HepG2 (cell line): Measurements from ENCODE around the gene CASZ1. TPM values are rescaled to one million over a fixed set of nuclear protein-coding genes. Genes with fewer than 3 reads are reported as not detected.

Experiments used
- ATAC-seq: fragments of 200-7000 bp; cut with Tn5 transposase; 3 replicates; pipeline ENCODE4 v1.9.1; 2020; ENCODE audit warnings: mild to moderate bottlenecking, moderate library complexity
- BruUV-seq: library from RNA; stranded (reverse); fragments of 400-500 nt; replicated peaks from 2 replicates; lab custom pipeline; 2021; lab: Mats Ljungman, UMichigan
- CTCF ChIA-PET: fragments of 300-600 bp; formaldehyde crosslinking; extraction: SDS; loops from one replicate; lab custom pipeline; 2021; ENCODE audit warnings: low total read pairs, inconsistent platforms, low intra/inter-chr PET ratio; lab: Yijun Ruan, JAX
- POLR2A ChIA-PET: fragments of 350-600 bp; sonication (Branson Sonifier 250); formaldehyde crosslinking; loops from one replicate; lab custom pipeline; 2020; ENCODE audit warnings: antibody characterized with exemption, inconsistent platforms; lab: Yijun Ruan, JAX
- DNase-seq: peaks from one replicate; pipeline ENCODE4 v3.0.0-alpha.2; 2015; ENCODE audit warnings: low spot score
- FAIRE-seq: peaks from 3 replicates; lab custom pipeline; 2011; peaks lifted over from hg19 to GRCh38; lab: Jason Lieb, UNC
- H2AFZ ChIP-seq: one replicate; pipeline ENCODE4 v1.6.1; 2011; ENCODE audit warnings: low read length, inconsistent platforms
- H3K27ac ChIP-seq: fragments of 300-600 bp; 3 replicates; pipeline ENCODE4 v1.8.0; 2011; ENCODE audit warnings: mixed run types, mild to moderate bottlenecking, mixed read lengths, low read length, inconsistent platforms; ENCODE audit not compliant: insufficient read depth; ENCODE audit errors: extremely low read length
- H3K27me3 ChIP-seq, 2 experiments: fragments of 200-600 bp in 1 of 2; 2 replicates in 1 of 2; 3 replicates in 1 of 2; pipeline versions ENCODE4 v1.6.0 to v1.8.0; 2011; ENCODE audit warnings: low read length in 2 of 2, mild to moderate bottlenecking in 2 of 2, moderate library complexity in 2 of 2, inconsistent platforms in 1 of 2; ENCODE audit not compliant: insufficient read depth in 2 of 2, control insufficient read depth in 1 of 2
- H3K36me3 ChIP-seq, 2 experiments: fragments of 200-600 bp in 1 of 2; replicated peaks in 1 of 2; 2 replicates in 1 of 2; 3 replicates in 1 of 2; pipeline versions ENCODE4 v1.5.1 to v1.8.0; 2011; ENCODE audit warnings: low read length in 2 of 2, inconsistent platforms in 1 of 2; ENCODE audit not compliant: insufficient read depth in 2 of 2, control insufficient read depth in 1 of 2
- H3K4me1 ChIP-seq: 2 replicates; pipeline ENCODE4 v1.5.1; 2012; ENCODE audit warnings: low read length, inconsistent platforms; ENCODE audit not compliant: insufficient read depth
- H3K4me2 ChIP-seq: 2 replicates; pipeline ENCODE4 v1.6.0; 2011; ENCODE audit warnings: low read depth, low read length, inconsistent platforms
- H3K4me3 ChIP-seq, 3 experiments: fragments of 200-600 bp in 1 of 3; sonication (generic), shearing (Covaris generic) in 1 of 3; replicated peaks in 1 of 3; 2 replicates each; pipeline ENCODE4 v1.5.1; 2011 to 2016; ENCODE audit warnings: low read length in 3 of 3, inconsistent platforms in 2 of 3, low read depth in 2 of 3, mild to moderate bottlenecking in 2 of 3, control low read depth in 1 of 3, mixed read lengths in 1 of 3; ENCODE audit not compliant: insufficient read depth in 1 of 3
- H3K79me2 ChIP-seq: one replicate; pipeline ENCODE4 v1.6.1; 2011; ENCODE audit warnings: low read length, inconsistent platforms; ENCODE audit not compliant: insufficient read depth
- H3K9ac ChIP-seq: 2 replicates; pipeline ENCODE4 v1.6.0; 2011; ENCODE audit warnings: mild to moderate bottlenecking, low read depth, low read length, inconsistent platforms; ENCODE audit not compliant: insufficient read depth
- H3K9me3 ChIP-seq: 2 replicates; pipeline ENCODE4 v1.5.1; 2012; ENCODE audit warnings: mild to moderate bottlenecking, low read length
- H4K20me1 ChIP-seq: 2 replicates; pipeline ENCODE4 v1.6.0; 2011; ENCODE audit warnings: inconsistent platforms, mild to moderate bottlenecking, low read length, moderate library complexity; ENCODE audit not compliant: insufficient read depth
- NFRKB ChIP-seq: fragments of 450-650 bp; IDR thresholded peaks from 2 replicates; pipeline ENCODE4 v1.6.1; 2017
- SP140L ChIP-seq: sonication (generic); formaldehyde crosslinking; IDR thresholded peaks from 2 replicates; pipeline ENCODE4 v1.4.0; 2020; ENCODE audit warnings: missing genetic modification reagents, borderline replicate concordance
- TBP ChIP-seq: sonication (generic); formaldehyde crosslinking; IDR thresholded peaks from 2 replicates; pipeline ENCODE4 v1.5.0; 2020; ENCODE audit warnings: missing genetic modification reagents
- TGIF2 ChIP-seq: IDR thresholded peaks from 2 replicates; pipeline ENCODE4 v1.6.1; 2016; ENCODE audit warnings: control low read depth, missing compliant biosample characterization
- ZNF10 ChIP-seq: sonication (generic); formaldehyde crosslinking; IDR thresholded peaks from 2 replicates; pipeline ENCODE4 v1.4.0; 2020; ENCODE audit warnings: mild to moderate bottlenecking, low read depth, missing genetic modification reagents, borderline replicate concordance
- ZNF264 ChIP-seq: sonication (generic); formaldehyde crosslinking; IDR thresholded peaks from 2 replicates; pipeline ENCODE4 v1.4.0; 2020; ENCODE audit warnings: missing genetic modification reagents
- ZNF3 ChIP-seq: IDR thresholded peaks from 2 replicates; pipeline ENCODE4 v1.7.0; 2017; ENCODE audit warnings: inconsistent platforms
- ZNF30 ChIP-seq: sonication (generic); formaldehyde crosslinking; IDR thresholded peaks from 2 replicates; pipeline ENCODE4 v1.5.0; 2020; ENCODE audit warnings: mild to moderate bottlenecking, missing genetic modification reagents
- ZNF496 ChIP-seq: sonication (generic); formaldehyde crosslinking; IDR thresholded peaks from 2 replicates; pipeline ENCODE4 v1.8.1; 2023; ENCODE audit warnings: mild to moderate bottlenecking, moderate library complexity, missing genetic modification reagents; ENCODE audit not compliant: insufficient replicate concordance
- ZNF691 ChIP-seq: sonication (generic); formaldehyde crosslinking; IDR thresholded peaks from 2 replicates; pipeline ENCODE4 v1.4.0; 2020; ENCODE audit warnings: missing genetic modification reagents, low read depth, mild to moderate bottlenecking, borderline replicate concordance
- ZNF781 ChIP-seq: sonication (generic); formaldehyde crosslinking; IDR thresholded peaks from 2 replicates; pipeline ENCODE4 v1.5.1; 2020; ENCODE audit warnings: borderline replicate concordance, mild to moderate bottlenecking, missing genetic modification reagents; ENCODE audit errors: not compliant biosample characterization
- ZNF841 ChIP-seq: sonication (generic); formaldehyde crosslinking; IDR thresholded peaks from 2 replicates; pipeline ENCODE4 v1.8.1; 2023; ENCODE audit warnings: missing genetic modification reagents, borderline replicate concordance
- WGBS: methylation state at CpG from one replicate; pipeline ENCODE4 v1.1.6; 2017; ENCODE audit warnings: low lambda C conversion rate; 5-methylcytosine and 5-hydroxymethylcytosine counted together
- in situ Hi-C: cut with HindIII; loops from 2 replicates; pipeline ENCODE4 v1.10.0; 2017; ENCODE audit warnings: low pct_unique_long_range_greater_than_20kb; ENCODE audit not compliant: extremely low pct_ligation_motif_present
- intact Hi-C: fragments of 100-400 bp; cut with micrococcal nuclease; formaldehyde crosslinking; loops from one replicate; pipeline ENCODE4 v1.10.0; 2022; ENCODE audit not compliant: unreplicated experiment
- polyA plus RNA-seq, 8 experiments: library from polyadenylated mRNA; depleted of rRNA in 3 of 8; stranded (reverse) in 7 of 8; unstranded in 1 of 8; fragments of >200 nt; fragmentation: Illumina TruSeq in 4 of 8; extraction: Trizol in 4 of 8; gene quantifications; 2 replicates each; pipeline versions ENCODE4 v1.2.1 to v1.2.3, GENCODE V29; 2011 to 2016; ENCODE audit warnings: low read depth in 4 of 8, missing spikeins in 1 of 8, mixed read lengths in 1 of 8; ENCODE audit not compliant: insufficient read depth in 1 of 8
- total RNA-seq, 5 experiments: library from RNA; depleted of rRNA; stranded (reverse); fragments of >200 nt; fragmentation: Illumina TruSeq; extraction: Trizol; gene quantifications; 2 replicates each; pipeline ENCODE4 v1.2.3, GENCODE V29; 2016; ENCODE audit warnings: low read depth in 1 of 5
- TF ChIP-seq, protein P1 (sequence below): fragments of 450-650 bp; IDR thresholded peaks from 2 replicates; pipeline ENCODE4 v1.6.1; 2016
- TF ChIP-seq, protein P2 (sequence below): sonication (generic); formaldehyde crosslinking; IDR thresholded peaks from 2 replicates; pipeline ENCODE4 v1.5.0; 2020; ENCODE audit warnings: missing genetic modification reagents
- TF ChIP-seq, protein P3 (sequence below): sonication (generic); formaldehyde crosslinking; IDR thresholded peaks from 2 replicates; pipeline ENCODE4 v1.4.0; 2020; ENCODE audit warnings: missing genetic modification reagents

Gene CASZ1
- total and polyA plus RNA-seq, 2 of the 13 experiments (the other 11 are each of a cell fraction or from before 2014, with no cell fraction given) = 1.9 to 3.7 TPM

DNA sequence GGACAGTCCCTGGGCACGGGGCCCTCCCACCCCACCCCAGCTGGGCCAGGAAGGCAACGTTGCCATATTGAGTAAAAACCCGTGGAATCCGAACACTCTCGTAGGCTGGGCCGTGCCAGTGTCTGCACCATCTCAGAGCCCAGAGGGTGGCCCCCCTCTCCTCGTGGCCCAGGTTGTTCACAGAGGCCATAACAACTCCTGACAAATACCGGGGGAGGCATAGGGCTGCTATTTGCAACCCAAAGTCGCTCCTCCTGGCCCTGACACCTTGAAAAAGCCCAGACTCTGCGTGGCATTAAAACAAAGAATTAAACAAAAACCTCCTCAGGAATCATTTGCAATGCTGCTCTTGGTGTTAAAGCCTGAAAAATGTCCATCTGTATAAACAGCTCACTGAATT is 141.4 kb downstream of the CASZ1 start:
- DNase-seq = no peak
- Histone ChIP-seq H3K4me3 (no peak overlapping the region), H3K4me2 (no peak overlapping the region)
- TF ChIP-seq, protein P1, sequence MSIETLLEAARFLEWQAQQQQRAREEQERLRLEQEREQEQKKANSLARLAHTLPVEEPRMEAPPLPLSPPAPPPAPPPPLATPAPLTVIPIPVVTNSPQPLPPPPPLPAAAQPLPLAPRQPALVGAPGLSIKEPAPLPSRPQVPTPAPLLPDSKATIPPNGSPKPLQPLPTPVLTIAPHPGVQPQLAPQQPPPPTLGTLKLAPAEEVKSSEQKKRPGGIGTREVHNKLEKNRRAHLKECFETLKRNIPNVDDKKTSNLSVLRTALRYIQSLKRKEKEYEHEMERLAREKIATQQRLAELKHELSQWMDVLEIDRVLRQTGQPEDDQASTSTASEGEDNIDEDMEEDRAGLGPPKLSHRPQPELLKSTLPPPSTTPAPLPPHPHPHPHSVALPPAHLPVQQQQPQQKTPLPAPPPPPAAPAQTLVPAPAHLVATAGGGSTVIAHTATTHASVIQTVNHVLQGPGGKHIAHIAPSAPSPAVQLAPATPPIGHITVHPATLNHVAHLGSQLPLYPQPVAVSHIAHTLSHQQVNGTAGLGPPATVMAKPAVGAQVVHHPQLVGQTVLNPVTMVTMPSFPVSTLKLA = no peak
- TF ChIP-seq ZNF781 (CRISPR knock-in tag) (no peak), ZNF3 (CRISPR knock-in tag) (no peak), SP140L (no peak), ZNF10 (CRISPR knock-in tag) (no peak), NFRKB (no peak), TBP (CRISPR knock-in tag) (no peak), ZNF841 (CRISPR knock-in tag) (no peak), TGIF2 (no peak), ZNF691 (no peak), ZNF30 (no peak), ZNF264 (CRISPR knock-in tag) (no peak), ZNF496 (CRISPR knock-in tag) (no peak)
- TF ChIP-seq, protein P2, sequence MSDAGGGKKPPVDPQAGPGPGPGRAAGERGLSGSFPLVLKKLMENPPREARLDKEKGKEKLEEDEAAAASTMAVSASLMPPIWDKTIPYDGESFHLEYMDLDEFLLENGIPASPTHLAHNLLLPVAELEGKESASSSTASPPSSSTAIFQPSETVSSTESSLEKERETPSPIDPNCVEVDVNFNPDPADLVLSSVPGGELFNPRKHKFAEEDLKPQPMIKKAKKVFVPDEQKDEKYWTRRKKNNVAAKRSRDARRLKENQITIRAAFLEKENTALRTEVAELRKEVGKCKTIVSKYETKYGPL (CRISPR knock-in tag) = no peak
- TF ChIP-seq, protein P3, sequence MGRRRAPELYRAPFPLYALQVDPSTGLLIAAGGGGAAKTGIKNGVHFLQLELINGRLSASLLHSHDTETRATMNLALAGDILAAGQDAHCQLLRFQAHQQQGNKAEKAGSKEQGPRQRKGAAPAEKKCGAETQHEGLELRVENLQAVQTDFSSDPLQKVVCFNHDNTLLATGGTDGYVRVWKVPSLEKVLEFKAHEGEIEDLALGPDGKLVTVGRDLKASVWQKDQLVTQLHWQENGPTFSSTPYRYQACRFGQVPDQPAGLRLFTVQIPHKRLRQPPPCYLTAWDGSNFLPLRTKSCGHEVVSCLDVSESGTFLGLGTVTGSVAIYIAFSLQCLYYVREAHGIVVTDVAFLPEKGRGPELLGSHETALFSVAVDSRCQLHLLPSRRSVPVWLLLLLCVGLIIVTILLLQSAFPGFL (CRISPR knock-in tag) = no peak
- TF ChIP-seq, all 625 proteins: peak for 0
- H3K79me2 ChIP-seq = no peaks in the 10 kb centered on the region
- WGBS = 65% methylated on average over 4 of the region's 10 CpGs
- no peaks in the 10 kb centered on the region for H3K36me3 ChIP-seq
- no peaks in the 10 kb centered on the region for H3K4me1 ChIP-seq
- in situ Hi-C loops = no loop called here
- no peak overlapping the region for H3K9ac ChIP-seq
- no peak for ATAC-seq
- H3K27me3 ChIP-seq = no peaks in the 10 kb centered on the region
- BruUV-seq = no TSS peak
- ChIA-PET CTCF (no interaction called here), POLR2A (no interaction called here)
- no peak for FAIRE-seq
- no peak overlapping the region for H3K27ac ChIP-seq
- intact Hi-C loops = no loop called here
- no peaks in the 10 kb centered on the region for H4K20me1 ChIP-seq
- no peaks in the 10 kb centered on the region for H3K9me3 ChIP-seq
- H2AFZ ChIP-seq = no peak overlapping the region
